GM23248 (cell line): ENCODE measurements around the gene PNPLA2. TPM values are rescaled to one million over a fixed set of nuclear protein-coding genes. Genes with fewer than 3 reads are reported as not detected.
A peak's percentile ranks its signal among the peaks of the same experiment; 100 is the strongest.

Source experiments
- DNase-seq: peaks from one replicate; pipeline ENCODE4 v3.0.0-alpha.2; 2015
- H2AFZ ChIP-seq: fragments of 200-600 bp; sonication (generic); 2 replicates; pipeline ENCODE4 v1.6.1; 2016; ENCODE audit warnings: antibody characterized with exemption
- H3F3A ChIP-seq: fragments of 200-600 bp; sonication (generic); 2 replicates; pipeline ENCODE4 v1.6.1; 2016; ENCODE audit warnings: mild to moderate bottlenecking, antibody characterized with exemption, mixed run types; ENCODE audit not compliant: insufficient read depth
- H3K27ac ChIP-seq: fragments of 200-600 bp; sonication (generic); 2 replicates; pipeline ENCODE4 v1.5.1; 2016; ENCODE audit warnings: mild to moderate bottlenecking
- H3K27me3 ChIP-seq: fragments of 200-600 bp; sonication (generic); replicated peaks from 2 replicates; pipeline ENCODE4 v1.6.1; 2016; ENCODE audit warnings: mild to moderate bottlenecking; ENCODE audit not compliant: insufficient read depth
- H3K36me3 ChIP-seq: fragments of 200-600 bp; sonication (generic); 2 replicates; pipeline ENCODE4 v1.6.1; 2016; ENCODE audit warnings: low read depth, mild to moderate bottlenecking
- H3K4me1 ChIP-seq: fragments of 200-600 bp; sonication (generic); 2 replicates; pipeline ENCODE4 v1.6.1; 2016; ENCODE audit warnings: mild to moderate bottlenecking; ENCODE audit not compliant: insufficient read depth
- H3K4me2 ChIP-seq: fragments of 200-600 bp; sonication (generic); one replicate; pipeline ENCODE4 v1.6.1; 2016; ENCODE audit warnings: mild to moderate bottlenecking; ENCODE audit not compliant: unreplicated experiment
- H3K4me3 ChIP-seq: fragments of 200-600 bp; sonication (generic); 2 replicates; pipeline ENCODE4 v1.5.1; 2016; ENCODE audit warnings: mild to moderate bottlenecking
- H3K79me2 ChIP-seq: fragments of 200-600 bp; sonication (generic); 2 replicates; pipeline ENCODE4 v1.6.1; 2016; ENCODE audit warnings: mild to moderate bottlenecking; ENCODE audit not compliant: insufficient read depth
- H3K9ac ChIP-seq: fragments of 200-600 bp; sonication (generic); 2 replicates; pipeline ENCODE4 v1.6.1; 2016; ENCODE audit warnings: mild to moderate bottlenecking
- H3K9me2 ChIP-seq: fragments of 200-600 bp; sonication (generic); 2 replicates; pipeline ENCODE4 v1.6.1; 2016; ENCODE audit warnings: mixed run types, mild to moderate bottlenecking, moderate library complexity; ENCODE audit not compliant: insufficient read depth
- H3K9me3 ChIP-seq: fragments of 200-600 bp; sonication (generic); one replicate; pipeline ENCODE4 v1.6.1; 2017; ENCODE audit warnings: low read depth
- H4K20me1 ChIP-seq: fragments of 200-600 bp; sonication (generic); 2 replicates; pipeline ENCODE4 v1.6.0; 2016; ENCODE audit not compliant: insufficient read depth
- EZH2 ChIP-seq: fragments of 200-600 bp; sonication (generic); IDR thresholded peaks from 2 replicates; pipeline ENCODE4 v1.6.1; 2018; ENCODE audit warnings: antibody characterized with exemption, mild to moderate bottlenecking; ENCODE audit not compliant: insufficient read depth, poor library complexity, severe bottlenecking
- EZH2phosphoT487 ChIP-seq: fragments of 200-600 bp; sonication (generic); IDR thresholded peaks from 2 replicates; pipeline ENCODE4 v1.6.1; 2018; ENCODE audit warnings: antibody characterized with exemption, moderate library complexity, mild to moderate bottlenecking, low read depth; ENCODE audit not compliant: insufficient read depth
- WGBS, 2 experiments: methylation state at CpG; one replicate each; pipeline ENCODE4 v1.1.6; 2015 to 2017; ENCODE audit warnings: low lambda C conversion rate in 2 of 2, low coverage in 1 of 2; ENCODE audit errors: missing lambda C conversion rate in 2 of 2; 5-methylcytosine and 5-hydroxymethylcytosine counted together
- in situ Hi-C: fragments of 300-500 bp; cut with MboI; formaldehyde crosslinking; loops from 2 replicates; pipeline ENCODE4 v1.15.0; 2020
- polyA plus RNA-seq: library from polyadenylated mRNA; unstranded; fragments of >200 nt; fragmentation: Nextera tagmentation; extraction: Ambion mirVana; gene quantifications from 2 replicates; pipeline ENCODE4 v1.2.1, GENCODE V29; 2016
- total RNA-seq: library from RNA; depleted of rRNA; stranded (reverse); fragments of >200 nt; shearing (Covaris generic); gene quantifications from 2 replicates; pipeline ENCODE4 v1.2.3, GENCODE V29; 2014

PNPLA2 gene
- total and polyA plus RNA-seq, 2 experiments from 2014 or later: 38.7 to 87.6 TPM

- H3K36me3 ChIP-seq: peaks cover 5% of the 10 kb centered on the region; the same call in 1 of the 2 replicates
- TF ChIP-seq EZH2phosphoT487: no peak
- no peak for TF ChIP-seq EZH2
- no peaks in the 10 kb centered on the region for H3K9me2 ChIP-seq
- peaks cover 57% of the 10 kb centered on the region for H3K79me2 ChIP-seq
- in situ Hi-C loops: no loop called here
- peak; percentile 87 for DNase-seq
- H3K4me2 ChIP-seq: peak overlapping the region; percentile 74
- H3F3A ChIP-seq: peaks cover 7% of the 10 kb centered on the region; the same call in 1 of the 2 replicates
- H3K9me3 ChIP-seq: no peaks in the 10 kb centered on the region
- peak overlapping the region; percentile 89 for H3K27ac ChIP-seq
- no peak overlapping the region for H2AFZ ChIP-seq
- H3K4me3 ChIP-seq: peak overlapping the region; percentile 84
- H3K9ac ChIP-seq: peak overlapping the region; percentile 96
- H4K20me1 ChIP-seq: no peaks in the 10 kb centered on the region
- 24 to 30% methylated on average over 27 to 28 of the region's 31 CpGs for WGBS, 2 experiments
- H3K4me1 ChIP-seq: peaks cover 19% of the 10 kb centered on the region
- no peaks in the 10 kb centered on the region for H3K27me3 ChIP-seq
Measured at GRCh38 chr11:844693-845644, 26.3 kb downstream of the PNPLA2 start.

DNA sequence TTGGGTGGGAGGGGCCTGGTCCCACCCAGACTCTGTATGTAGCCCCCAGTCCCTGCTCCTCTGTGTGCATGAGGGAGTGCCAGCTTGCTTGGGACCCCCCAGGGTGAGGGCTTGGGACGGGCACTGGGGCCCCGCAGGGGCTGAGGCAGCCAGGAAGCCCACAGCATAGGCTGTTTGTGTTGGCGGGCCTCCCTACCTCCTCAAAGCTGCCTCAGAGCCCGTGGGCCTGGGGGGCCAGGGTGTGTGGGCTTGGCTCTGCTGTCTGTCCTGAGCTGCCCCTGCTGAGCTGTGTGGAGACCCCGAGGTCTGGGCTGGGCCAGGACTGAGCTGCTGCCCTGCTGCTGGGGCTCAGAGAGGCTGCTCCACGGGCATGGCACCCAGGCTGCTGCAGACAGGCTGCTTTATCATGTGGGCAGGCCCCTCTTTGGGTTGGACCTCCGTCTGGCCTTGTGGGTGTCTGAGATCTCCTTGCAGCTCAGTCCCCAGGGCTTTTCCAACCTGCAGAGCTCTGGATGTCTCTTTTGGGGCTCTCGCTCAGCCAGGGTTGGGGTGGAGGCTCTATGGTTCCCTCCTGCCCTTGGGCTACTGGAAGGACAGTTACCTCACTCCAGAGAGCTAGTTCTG, 27.3 kb downstream of the PNPLA2 start:
- peak; percentile 45 for DNase-seq
- no peaks in the 10 kb centered on the region for H3K27me3 ChIP-seq
- no peaks in the 10 kb centered on the region for H3K9me3 ChIP-seq
- peak overlapping the region; percentile 84; the same call in 1 of the 2 replicates for H3K4me3 ChIP-seq
- H3K79me2 ChIP-seq: peaks cover 46% of the 10 kb centered on the region
- no peaks in the 10 kb centered on the region for H4K20me1 ChIP-seq
- 53 to 56% methylated on average over 8 of the region's 8 CpGs for WGBS, 2 experiments
- H3K4me2 ChIP-seq: peak overlapping the region; percentile 29
- no peaks in the 10 kb centered on the region for H3K9me2 ChIP-seq
- H3F3A ChIP-seq: 0 out of 2 replicates have a peak, but pooled peaks cover under 1% of the 10 kb centered on the region
- peaks cover 19% of the 10 kb centered on the region for H3K4me1 ChIP-seq
- H3K27ac ChIP-seq: peak overlapping the region; percentile 89
- no peaks in the 10 kb centered on the region; the same call in 1 of the 2 replicates for H3K36me3 ChIP-seq
- in situ Hi-C loops: no loop called here
- no peak for TF ChIP-seq EZH2phosphoT487
- TF ChIP-seq EZH2: no peak
- H2AFZ ChIP-seq: no peak overlapping the region
- H3K9ac ChIP-seq: peak overlapping the region; percentile 96

- H3K9me3 ChIP-seq: no peaks in the 10 kb centered on the region
- no peaks in the 10 kb centered on the region for H3K27me3 ChIP-seq
- H3K4me2 ChIP-seq: peak overlapping the region; percentile 29
- in situ Hi-C loops: no loop called here
- peak; percentile 86 for DNase-seq
- no peak for TF ChIP-seq EZH2
- no peak for TF ChIP-seq EZH2phosphoT487
- H2AFZ ChIP-seq: no peak overlapping the region
- no peaks in the 10 kb centered on the region for H4K20me1 ChIP-seq
- no peaks in the 10 kb centered on the region for H3K9me2 ChIP-seq
- no peaks in the 10 kb centered on the region for H3F3A ChIP-seq
- H3K79me2 ChIP-seq: peaks cover 40% of the 10 kb centered on the region
- whole genome bisulfite sequencing, 2 experiments: 51 to 56% methylated on average over 10 to 11 of the region's 11 CpGs
- peak overlapping the region; percentile 89 for H3K27ac ChIP-seq
- H3K4me1 ChIP-seq: peaks cover 19% of the 10 kb centered on the region
- H3K36me3 ChIP-seq: no peaks in the 10 kb centered on the region
- peak overlapping the region; percentile 96 for H3K9ac ChIP-seq
- no peak overlapping the region for H3K4me3 ChIP-seq
Measured at GRCh38 chr11:846496-847098, 27.9 kb downstream of the PNPLA2 start.

DNA sequence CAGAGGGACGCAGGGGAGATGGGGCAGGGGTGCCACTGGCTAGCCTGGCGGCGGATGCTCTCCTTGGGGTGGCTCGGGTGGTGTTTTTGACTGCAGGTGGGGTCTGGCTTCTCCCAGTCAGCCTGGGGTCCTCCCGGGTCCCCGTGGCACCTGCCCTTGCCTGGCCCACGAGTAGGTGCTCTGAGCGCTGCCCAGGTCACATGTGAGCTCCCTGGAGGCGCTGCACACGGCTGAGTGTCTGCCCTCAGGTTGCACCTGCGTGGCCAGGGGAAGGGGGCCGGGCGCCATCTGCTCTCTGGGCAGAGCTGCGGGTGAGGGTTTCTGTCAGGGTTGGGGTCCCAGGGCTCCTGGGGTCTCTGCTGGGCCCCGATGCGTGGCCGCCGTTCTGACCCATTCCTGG, 29.2 kb downstream of the PNPLA2 start:
- Histone ChIP-seq H3K9me2 (no peaks in the 10 kb centered on the region), H3K4me3 (no peak overlapping the region), H3K9me3 (no peaks in the 10 kb centered on the region), H2AFZ (no peak overlapping the region), H3K4me2 (no peak overlapping the region), H3K9ac (no peak overlapping the region), H3K27ac (no peak overlapping the region), H4K20me1 (no peaks in the 10 kb centered on the region), H3F3A (no peaks in the 10 kb centered on the region), H3K36me3 (no peaks in the 10 kb centered on the region), H3K27me3 (no peaks in the 10 kb centered on the region), H3K4me1 (peaks cover 19% of the 10 kb centered on the region), H3K79me2 (peaks cover 39% of the 10 kb centered on the region)
- in situ Hi-C loops: no loop called here
- WGBS, 2 experiments: 76 to 86% methylated on average over 10 to 18 of the region's 18 CpGs
- TF ChIP-seq EZH2phosphoT487: no peak
- TF ChIP-seq EZH2: no peak
- no peak for DNase-seq
